NOMO-1 treated with dmso at 0.1 percent for 144 hours (cell line): ENCODE data around the gene FHAD1.

Experiments used
- DNase-seq: peaks from one replicate; lab custom pipeline; 2025; ENCODE audit not compliant: unreplicated experiment; lab: John Stamatoyannopoulos, UW

The FHAD1 gene

DNA sequence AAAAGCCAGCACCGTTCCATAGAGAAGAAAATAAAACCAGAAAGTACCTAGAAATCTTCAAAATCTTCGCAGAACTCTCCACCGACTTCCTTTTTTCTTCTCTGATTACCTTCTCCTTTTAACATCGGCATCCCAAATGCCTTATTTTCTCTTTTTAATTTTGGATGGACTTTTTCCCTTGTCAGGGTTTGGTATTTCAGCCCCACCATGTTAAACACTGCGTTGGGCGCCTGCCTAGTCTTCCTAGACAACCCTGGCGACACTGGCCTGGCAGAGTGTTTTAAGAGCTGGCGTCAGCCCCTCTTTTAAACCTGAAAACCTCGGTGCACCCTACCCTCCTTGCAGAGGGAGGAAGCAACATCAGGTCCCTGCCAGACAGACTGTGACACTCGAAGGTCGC lies 96.7 kb downstream of the FHAD1 start:
- DNase-seq: no peak

DNA sequence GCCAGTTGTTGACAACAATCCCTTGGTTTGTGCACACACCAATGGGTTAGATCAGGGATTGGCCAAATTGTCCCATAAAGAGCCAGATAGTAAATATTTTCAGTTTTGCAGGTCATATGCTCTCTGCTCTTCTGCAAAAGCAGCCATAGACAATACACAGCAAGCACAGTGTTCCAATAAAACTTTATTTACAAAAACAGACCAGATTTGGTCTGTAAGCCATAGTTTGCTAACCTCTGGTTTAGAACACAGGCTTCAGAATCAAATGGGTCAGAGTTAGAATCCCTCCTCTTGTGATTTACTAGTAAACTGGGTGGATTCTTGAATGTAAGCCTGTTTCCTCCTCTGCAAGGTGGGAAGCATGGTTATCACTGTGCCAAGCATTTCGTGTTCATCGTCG lies 97.4 kb downstream of the FHAD1 start:
- DNase-seq: no peak

DNA sequence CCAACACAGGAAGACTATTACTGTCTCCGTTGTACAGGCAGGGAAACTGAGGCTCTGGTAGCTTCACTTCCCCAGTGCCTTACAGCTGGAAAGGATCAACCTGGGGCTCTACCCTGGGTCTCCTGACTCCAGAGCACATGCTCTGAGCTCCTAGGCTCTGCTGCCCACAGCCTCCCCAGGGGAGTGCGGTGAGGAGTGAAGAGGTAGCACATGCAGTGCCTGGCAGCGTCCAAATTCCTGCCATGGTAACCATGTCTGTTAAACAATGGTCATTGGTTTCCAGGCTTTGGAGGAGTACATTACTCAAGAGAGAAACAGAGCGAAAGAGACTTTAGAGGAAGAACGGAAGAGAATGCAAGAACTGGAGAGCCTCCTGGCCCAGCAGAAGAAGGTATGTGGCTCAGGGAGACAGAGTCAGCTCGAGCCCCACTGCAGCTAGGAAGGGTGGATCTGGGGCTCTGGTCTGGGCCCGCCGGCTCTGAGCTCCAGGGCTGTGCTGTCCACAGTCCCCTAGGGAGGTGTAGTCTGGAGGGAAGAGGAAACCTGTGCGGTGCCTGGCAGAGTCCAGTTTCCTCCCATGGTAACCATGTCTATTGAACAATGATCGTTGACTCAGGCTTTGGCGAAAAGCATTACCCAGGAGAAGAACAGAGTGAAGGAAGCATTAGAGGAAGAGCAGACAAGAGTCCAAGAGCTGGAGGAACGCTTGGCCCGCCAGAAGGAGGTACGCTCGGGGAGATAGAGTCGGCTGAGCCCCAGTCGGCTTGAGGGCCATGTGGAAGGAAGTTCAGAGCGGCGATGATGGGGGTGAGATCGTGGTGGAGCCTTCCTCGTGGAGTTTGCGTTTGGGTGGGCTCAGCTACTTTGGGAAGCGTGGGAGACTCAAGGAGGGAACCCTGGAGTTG lies 98.0 kb downstream of the FHAD1 start:
- no peak for DNase-seq

DNA sequence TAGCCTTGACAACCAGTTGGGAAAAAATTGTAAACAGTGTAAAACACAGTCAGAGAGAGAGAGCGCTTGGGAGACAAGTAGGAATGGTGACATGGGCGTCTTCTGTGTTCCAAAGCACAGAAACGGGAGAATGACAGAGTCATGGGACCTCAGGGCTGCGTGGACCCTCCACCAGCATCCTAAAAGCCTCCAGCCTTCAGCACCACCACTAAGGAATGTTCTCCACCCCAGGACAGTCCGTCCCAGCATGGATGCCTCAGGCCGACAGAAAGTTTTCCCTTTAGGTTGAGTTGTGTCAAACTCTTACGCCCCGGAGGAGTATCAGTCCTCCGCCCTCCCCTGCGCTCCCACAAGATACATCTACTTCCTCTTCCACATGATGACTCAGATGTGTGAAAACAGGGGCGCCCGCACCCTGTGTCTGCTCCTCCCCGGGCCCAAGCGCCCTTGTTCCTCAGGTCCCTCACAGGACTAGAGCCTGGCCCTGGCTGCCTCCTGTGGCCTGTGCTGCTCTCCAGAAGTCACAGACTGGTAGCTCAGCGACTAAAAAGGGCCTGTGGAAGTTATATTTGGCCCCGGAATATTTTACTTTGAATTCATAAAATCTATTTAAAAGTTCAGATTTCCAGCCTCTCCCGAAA lies 98.8 kb downstream of the FHAD1 start:
- peak; percentile 67 for DNase-seq

DNA sequence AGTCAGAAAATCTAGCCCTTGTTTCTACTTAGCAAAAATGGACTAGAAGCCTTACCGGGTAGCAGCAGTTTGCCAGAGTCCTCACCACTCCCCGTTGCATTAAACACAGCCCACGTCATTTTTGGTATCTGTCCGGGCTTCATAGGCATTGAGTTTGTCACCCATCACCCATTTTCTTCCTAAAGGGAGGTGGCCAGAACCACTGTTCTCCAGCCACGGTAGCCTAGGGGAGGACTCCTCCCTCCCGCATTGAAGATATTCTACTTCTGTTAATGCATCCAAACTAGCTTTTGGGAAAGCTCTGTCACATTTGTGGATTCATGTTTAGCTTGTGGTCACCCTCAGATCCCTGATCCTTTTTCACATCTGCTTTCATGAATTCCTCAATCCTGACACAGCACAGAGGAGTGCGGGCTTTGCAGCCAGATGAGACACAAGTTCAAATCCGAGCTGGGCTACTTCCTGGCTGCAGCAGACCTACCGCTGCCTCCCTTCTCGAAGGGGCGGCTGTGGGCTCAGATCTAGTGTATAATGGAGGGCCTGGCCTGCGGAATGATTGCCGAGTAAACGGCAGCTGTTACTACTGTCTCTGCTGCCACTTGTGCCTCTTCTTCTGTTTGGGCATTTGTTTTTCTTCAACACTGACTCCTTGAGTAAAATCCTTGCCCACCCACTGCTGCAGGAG lies 99.5 kb downstream of the FHAD1 start:
- no peak for DNase-seq

DNA sequence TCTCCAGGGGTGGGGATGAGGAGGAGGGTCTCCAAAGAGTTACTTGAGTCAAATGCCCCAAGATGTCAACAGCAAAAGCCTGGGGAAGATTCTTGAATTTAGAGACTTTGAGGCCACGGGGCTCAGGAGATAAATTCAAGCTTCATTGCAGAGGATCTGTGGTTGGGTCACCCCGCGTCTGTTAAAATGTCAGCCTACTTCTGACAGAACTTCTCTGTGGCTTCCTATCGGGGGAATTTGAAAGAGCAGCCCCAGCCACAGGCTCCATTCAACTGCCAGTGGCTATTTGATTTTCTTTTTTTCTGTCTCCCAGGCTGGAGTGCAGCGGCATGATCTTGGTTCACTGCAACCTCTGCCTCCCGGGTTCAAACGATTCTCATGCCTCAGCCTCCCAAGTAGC lies 100.2 kb downstream of the FHAD1 start:
- no peak for DNase-seq

DNA sequence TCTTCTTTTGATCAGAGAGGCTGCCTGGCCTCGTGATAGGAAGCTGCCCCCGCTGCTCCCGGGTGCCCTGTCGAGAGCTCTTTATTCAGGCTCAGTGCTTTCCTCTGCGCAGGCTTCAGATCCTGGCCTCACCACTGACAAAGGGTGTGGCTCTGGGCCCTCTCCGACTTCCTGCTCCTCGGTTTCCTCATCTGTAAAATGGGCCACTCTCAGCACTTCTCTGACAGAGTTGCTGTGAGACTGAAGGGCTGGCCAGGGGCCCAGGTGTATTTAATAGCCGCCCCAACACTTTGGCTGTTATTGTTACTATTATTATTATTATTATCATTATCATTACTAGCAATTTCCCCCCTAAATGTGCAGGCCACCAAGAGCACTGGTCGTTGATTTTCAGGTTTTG lies 101.6 kb downstream of the FHAD1 start:
- no peak for DNase-seq

DNA sequence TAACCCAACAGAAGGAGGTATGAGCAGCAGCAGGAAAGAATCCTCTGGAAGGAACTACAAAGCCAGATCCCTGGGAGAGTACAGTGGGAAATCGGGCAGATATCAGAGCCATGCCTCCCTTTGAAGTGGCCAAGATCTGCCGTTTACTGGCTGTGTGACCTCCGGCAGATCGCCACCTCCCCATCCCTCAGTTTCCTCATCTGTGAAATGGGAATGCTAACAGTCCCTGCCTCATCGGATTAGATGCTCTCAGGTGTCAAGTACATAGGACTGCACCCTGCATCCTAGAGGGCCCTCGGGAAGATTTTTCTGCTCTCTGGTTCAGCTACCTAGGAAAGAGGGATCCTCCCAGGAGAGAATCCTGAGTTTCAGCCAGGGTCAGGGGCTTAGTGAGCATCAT lies 102.1 kb downstream of the FHAD1 start:
- no peak for DNase-seq

DNA sequence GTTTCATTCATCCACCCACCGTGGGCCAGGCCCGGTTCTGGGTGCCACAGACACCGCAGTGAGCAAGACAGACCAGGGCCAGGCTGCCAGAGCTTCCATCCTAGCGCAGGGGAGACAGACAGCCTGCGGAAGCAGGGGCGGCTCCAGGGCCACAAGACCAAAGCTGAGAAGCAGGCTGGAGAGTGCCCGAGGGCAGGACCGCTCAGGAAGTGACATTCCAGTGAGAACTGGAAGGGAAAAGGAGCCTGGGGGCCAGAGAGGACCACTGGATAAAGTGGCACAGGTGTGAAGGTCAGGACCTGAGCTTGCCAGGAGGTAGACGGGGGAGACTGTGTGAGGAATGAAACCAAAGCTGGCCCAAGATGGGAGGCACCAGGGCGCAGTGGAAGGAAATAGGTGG lies 103.1 kb downstream of the FHAD1 start:
- DNase-seq: no peak

DNA sequence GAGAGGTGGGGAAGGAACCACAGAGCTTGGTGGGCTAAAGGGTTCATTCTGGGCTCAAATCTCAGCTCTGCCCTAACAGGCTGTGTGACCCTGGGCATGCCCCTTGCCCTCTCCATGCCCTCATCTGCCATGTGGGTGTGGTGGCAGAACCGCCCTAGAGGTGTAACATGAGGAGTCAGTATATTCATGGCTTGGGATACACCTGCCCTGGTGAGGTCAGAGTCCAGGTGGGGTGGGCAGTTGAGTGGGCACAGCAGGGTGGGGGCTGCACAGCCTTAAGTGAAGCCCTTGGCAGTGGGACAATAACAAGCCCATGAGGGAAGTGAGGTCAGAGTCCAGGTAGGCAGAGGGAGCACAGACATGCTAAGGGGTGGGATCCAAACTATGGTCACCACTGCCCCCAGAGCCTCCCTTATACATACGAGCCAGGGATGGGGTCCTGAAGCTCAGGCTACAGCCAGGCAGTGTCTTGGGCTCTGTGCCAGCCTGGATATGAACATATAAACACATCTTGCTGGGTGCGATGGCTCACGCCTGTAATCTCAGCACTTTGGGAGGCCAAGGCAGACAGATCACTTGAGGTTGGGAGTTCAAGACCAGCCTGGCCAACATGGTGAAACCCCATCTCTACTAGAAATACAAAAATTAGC lies 103.7 kb downstream of the FHAD1 start:
- no peak for DNase-seq

DNA sequence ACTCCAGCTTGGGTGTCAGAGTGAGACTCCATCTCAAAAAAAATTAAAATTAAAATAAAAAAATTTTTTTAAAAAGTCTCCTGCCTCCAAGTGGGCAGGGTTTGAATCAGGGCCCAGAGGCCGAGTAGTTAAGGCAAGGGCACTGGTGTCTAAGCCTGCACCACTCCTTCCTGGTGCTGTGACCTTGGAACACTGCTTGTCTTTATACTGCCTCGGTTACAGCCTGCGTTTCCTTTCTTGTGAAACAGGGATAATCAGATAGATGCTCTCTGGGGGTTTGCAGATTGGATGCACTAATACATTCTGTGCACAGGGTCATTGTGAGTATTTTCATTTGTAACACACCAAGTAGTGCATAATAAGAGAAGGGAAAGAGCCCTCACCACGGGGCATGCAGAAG lies 104.3 kb downstream of the FHAD1 start:
- DNase-seq: no peak

DNA sequence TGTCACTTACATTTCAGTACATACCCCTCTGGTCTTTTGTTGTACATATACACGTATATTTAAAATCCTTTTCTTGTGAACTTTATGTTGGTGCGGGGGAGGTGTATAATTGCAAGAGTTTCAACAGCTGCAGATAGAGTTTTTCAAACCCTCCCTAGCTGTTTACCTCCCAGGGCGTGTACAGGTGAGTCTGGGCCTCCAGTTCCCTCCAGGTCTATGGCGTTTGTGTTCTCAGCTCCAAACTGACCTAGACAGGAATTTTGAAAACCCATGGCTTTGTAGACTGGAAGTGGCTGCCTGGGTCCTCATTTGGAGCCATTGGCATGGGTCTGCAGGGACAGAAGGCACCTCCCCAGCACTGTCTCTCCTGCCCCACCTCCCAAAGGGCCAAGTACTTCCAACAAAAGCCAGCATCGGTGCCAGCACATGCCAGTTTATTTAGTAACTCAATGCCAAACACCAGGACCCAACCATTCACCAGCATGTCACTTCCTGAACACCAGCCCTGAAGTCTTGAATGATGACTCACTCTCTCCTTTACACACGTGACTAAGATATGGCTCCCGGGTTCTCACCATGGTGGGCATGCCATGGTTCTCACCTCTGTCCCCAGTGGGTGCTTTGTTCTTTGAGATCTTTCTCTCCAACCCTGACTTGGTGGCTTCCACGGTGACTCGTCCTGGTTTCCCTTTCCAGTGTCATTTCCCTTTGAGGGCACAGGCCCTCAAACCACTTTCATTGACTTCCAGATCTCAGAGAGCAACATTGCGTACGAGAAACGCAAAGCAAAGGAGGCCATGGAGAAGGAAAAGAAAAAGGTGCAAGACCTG lies 105.3 kb downstream of the FHAD1 start:
- DNase-seq: no peak

DNA sequence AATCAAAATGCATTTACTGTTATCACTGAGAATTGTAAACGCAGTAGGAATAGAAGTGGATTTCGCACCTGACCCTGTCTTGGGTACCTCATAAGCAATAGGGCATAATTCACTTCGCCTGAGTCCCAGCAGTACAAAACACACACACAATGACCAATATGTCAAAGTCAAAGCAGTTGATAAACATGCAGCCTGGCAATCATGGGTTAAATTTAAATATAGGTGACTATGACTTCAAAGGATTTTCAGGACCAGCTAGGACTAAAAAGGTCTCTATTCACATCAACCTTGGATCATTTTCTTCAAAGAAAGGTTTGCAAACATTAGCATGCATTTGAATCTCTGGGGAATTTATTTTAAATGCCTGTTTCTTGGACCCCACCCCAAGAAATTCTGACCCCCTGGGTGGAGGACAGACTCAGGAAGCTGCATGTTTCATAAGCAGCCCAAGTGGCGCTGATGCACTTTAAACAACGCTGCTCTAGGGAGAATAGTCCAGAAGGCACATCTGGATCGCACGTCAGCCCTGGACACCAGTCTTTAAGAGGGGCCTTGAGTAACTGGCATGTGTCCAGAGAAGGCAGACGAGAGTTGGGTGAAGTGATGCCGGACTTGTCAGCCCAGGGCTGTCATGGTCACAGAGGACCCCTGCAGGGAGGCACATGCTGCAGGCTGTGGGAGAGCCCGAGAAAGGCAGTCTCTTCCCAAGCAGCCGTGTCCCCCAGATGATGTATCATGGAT lies 107.0 kb downstream of the FHAD1 start:
- DNase-seq: no peak

DNA sequence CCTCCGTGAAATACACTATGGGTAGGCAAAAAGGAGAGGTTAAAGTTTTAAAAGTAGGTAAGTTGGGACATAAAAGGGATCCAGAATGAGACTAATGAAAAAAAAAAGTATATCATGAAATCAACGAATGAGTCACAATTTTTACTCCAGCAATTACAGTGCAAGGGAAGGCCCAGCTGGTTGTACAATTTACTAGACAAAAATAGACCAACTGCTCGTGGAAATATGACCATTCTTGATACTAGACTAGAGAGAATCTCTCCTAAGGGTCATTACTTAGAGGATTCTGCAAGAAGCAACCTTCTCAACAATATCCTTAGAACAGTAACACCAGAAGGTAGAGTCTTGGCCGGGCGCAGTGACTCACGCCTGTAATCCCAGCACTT lies 107.5 kb downstream of the FHAD1 start:
- DNase-seq: no peak

DNA sequence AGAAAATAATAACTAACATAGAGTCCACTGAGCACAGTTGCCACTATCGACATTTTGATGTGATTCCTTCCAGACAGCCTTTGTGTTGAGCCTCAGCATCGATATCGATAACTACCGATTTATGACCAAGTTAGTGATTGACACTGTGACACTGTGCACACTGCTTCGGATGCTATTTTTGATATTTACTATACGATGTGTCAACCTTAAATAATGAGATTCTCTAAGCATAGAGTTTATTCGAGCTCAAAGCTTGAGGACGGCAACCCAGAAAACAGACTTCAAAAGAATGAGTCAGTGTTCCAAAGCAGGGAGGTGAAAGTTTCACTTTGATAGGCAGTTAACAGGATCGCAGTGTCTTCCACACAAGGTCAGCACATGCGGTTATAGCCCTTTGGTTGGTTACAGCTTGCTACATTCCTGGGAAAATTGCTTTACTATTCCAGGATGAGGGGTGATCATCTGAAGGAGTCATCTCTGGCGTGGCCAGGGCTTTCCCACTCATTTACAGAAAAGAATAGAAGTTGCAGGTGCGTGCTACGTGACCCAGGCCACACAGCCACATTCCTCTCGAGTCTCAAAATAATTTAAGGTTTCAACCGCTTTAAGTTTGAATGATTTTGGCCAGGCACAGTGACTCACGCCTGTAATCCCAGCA lies 109.1 kb downstream of the FHAD1 start:
- DNase-seq: no peak

DNA sequence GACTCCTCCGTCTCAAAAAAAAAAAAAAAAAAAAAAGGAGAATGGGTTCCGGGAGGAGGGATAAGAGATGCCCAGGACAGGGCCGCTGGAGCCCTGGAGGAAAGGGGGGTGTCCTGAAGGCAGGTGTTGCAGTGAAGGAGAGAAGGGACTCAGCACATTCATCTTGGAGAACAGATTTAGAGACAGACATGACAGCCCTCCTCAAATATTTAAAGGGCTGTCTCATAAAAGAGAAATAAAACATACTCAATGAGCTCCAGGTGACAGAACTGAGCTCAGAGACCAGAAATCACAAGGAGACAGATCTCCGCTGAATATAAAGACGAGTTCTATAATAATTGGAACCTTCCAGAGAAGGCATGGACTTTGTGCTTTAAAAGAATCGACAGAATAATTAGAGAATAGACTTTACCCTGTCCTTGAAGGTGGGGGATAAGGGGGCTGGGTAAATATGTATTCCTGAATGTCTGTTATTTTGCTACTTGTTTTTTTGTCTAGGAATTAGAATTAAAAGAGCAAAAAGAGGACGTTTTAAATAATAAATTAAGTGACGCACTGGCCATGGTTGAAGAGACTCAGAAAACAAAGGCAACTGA lies 110.7 kb downstream of the FHAD1 start:
- no peak for DNase-seq

DNA sequence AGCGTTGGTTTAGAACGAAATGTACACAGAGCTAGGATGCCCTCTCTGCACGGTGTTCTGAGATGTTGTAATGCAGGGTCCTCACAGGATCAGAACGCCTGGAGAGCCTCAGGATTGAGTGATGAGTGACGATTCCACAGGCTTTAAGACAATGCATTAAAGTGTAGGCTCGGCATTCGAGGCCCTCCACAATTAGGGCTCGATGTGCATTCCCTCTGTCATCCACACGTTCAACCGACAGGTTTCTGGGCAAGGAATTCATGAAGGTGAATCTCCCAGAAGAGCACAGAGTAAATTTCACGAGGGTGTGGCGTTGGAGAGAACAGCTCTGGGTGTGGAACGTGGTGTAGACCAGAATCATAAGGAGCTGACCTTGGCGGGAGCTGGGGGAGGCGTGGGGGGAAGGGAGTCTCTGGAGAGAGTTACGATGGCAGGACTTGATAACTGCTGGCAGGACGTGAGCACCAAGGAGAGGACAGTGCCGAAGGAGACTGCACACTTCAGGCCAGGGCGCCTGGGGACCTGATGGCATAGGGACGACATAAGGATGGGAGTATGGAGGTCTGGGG lies 111.6 kb downstream of the FHAD1 start:
- DNase-seq: no peak

DNA sequence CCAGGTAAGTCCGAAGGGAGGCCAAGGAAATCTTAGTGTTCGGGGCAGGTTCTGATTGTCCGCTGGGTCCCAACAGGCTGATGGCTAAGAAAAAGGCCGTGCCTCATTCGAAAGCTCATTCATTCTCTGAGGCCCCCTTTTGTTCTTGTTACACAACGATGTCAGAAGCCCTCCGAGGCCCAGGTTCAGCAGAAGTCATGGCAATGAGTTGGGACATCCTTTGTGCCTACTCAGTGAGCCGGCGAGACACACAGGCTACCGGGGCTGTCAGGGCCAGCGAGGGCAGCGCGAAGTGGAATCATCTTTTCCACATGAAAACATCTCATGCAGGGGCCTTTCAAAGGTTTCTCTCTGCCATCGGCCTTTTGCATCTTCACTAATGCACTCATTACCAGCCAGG lies 113.7 kb downstream of the FHAD1 start:
- no peak for DNase-seq
